8988T (cell line): ENCODE results near the gene PITPNC1.

Experiments used
- DNase-seq: peaks from one replicate; pipeline ENCODE4 v3.0.0; 2011

Gene PITPNC1

GRCh38 chr17:67519801-67520251, 142.7 kb downstream of the PITPNC1 start:
- no peak for DNase-seq

- no peak for DNase-seq
Observed at GRCh38 chr17:67520252-67520906, 143.3 kb downstream of the PITPNC1 start.

- DNase-seq, result no peak
Observed at GRCh38 chr17:67520916-67521774, 144.1 kb downstream of the PITPNC1 start.

GRCh38 chr17:67521775-67522069, 144.6 kb downstream of the PITPNC1 start:
- no peak for DNase-seq

GRCh38 chr17:67523101-67523500, 146.0 kb downstream of the PITPNC1 start:
- DNase-seq, result no peak

- no peak for DNase-seq
Observed at GRCh38 chr17:67525239-67526135, 148.4 kb downstream of the PITPNC1 start.

GRCh38 chr17:67526700-67527099, 149.6 kb downstream of the PITPNC1 start:
- DNase-seq, result no peak

GRCh38 chr17:67528751-67529436, 151.8 kb downstream of the PITPNC1 start:
- DNase-seq, result peak; percentile 49

- DNase-seq, result no peak
Observed at GRCh38 chr17:67531291-67531690, 154.2 kb downstream of the PITPNC1 start.

GRCh38 chr17:67532326-67532871, 155.3 kb downstream of the PITPNC1 start:
- no peak for DNase-seq

GRCh38 chr17:67534941-67535340, 157.9 kb downstream of the PITPNC1 start:
- DNase-seq, result no peak

- no peak for DNase-seq
Observed at GRCh38 chr17:67542219-67543114, 165.4 kb downstream of the PITPNC1 start.

- DNase-seq, result no peak
Observed at GRCh38 chr17:67544364-67544955, 167.4 kb downstream of the PITPNC1 start.

GRCh38 chr17:67546578-67547527, 169.8 kb downstream of the PITPNC1 start:
- no peak for DNase-seq

- no peak for DNase-seq
Observed at GRCh38 chr17:67548693-67549092, 171.6 kb downstream of the PITPNC1 start.

GRCh38 chr17:67549820-67550219, 172.7 kb downstream of the PITPNC1 start:
- DNase-seq, result no peak

- no peak for DNase-seq
Observed at GRCh38 chr17:67554634-67555033, 177.6 kb downstream of the PITPNC1 start.

GRCh38 chr17:67555855-67556254, 178.8 kb downstream of the PITPNC1 start:
- no peak for DNase-seq

- DNase-seq, result no peak
Observed at GRCh38 chr17:67557052-67557845, 180.2 kb downstream of the PITPNC1 start.
